WTC11 (cell line): ENCODE data around the gene GET4. TPM values are rescaled to one million over a fixed set of nuclear protein-coding genes. Genes with fewer than 3 reads are reported as not detected.
A peak's percentile ranks its signal among the peaks of the same experiment; 100 is the strongest.

Experiments
- ETV6 ChIP-seq: sonication (generic); formaldehyde crosslinking; IDR thresholded peaks from 2 replicates; pipeline ENCODE4 v1.8.1; 2022; ENCODE audit warnings: mild to moderate bottlenecking, missing genetic modification reagents
- SP1 ChIP-seq: sonication (generic); formaldehyde crosslinking; conservative IDR thresholded peaks from 2 replicates; pipeline ENCODE4 v1.8.1; 2022; ENCODE audit warnings: missing genetic modification reagents
- ZNF121 ChIP-seq: sonication (generic); formaldehyde crosslinking; IDR thresholded peaks from 2 replicates; pipeline ENCODE4 v1.8.0; 2023; ENCODE audit warnings: missing genetic modification reagents
- total RNA-seq: library from RNA; stranded (reverse); gene quantifications from 3 replicates; pipeline ENCODE4 v1.2.3, GENCODE V29; 2021
- TF ChIP-seq, protein P1 (sequence below): sonication (generic); formaldehyde crosslinking; IDR thresholded peaks from 2 replicates; pipeline ENCODE4 v1.8.0; 2022; ENCODE audit warnings: mild to moderate bottlenecking, missing genetic modification reagents
- TF ChIP-seq, protein P2 (sequence below): sonication (generic); formaldehyde crosslinking; IDR thresholded peaks from 2 replicates; pipeline ENCODE4 v1.8.0; 2022; ENCODE audit warnings: missing genetic modification reagents
- TF ChIP-seq, protein P3 (sequence below): sonication (generic); formaldehyde crosslinking; IDR thresholded peaks from 2 replicates; pipeline ENCODE4 v1.8.1; 2023; ENCODE audit warnings: mild to moderate bottlenecking, missing genetic modification reagents

GET4 gene
- total RNA-seq, 1 experiment from 2014 or later, result 73.0 TPM

DNA sequence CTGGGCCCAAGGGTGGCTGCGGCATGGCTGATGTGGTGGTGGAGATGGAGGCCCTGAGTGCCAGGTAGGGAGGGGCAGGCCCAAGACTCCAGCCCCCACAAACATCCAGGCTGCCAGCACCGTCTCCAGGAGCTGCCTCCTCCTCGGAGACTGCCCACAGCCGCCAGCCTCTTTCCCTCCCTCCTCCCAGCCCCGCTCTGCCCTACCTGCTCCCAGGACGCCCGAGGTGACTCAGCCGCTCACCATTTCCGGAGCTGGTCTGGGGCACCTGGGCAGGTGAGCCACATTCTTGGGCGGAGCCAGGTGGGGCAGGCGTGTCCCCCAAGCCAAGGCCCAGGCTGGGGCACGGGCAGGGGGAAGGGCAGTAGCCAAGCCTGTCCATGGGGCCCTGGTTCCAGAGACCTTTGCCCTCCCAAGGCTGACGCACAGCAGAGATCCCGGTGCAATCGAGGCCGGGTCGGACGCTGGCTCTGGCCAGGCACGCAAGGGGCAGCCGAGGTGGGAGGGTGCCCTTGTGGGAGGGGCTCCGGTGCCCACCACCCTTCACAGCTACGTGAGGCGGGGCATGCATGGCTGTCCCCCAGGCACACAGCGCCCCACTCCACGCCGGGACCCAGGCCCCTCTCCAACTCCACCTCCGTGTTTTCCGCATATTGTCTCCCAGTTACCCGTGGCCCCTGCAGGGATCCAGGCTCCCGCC, 69.4 kb downstream of the GET4 start (continued):
- TF ChIP-seq, protein P1, sequence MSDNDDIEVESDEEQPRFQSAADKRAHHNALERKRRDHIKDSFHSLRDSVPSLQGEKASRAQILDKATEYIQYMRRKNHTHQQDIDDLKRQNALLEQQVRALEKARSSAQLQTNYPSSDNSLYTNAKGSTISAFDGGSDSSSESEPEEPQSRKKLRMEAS, result peak; percentile 59; the same call in 1 of the 2 replicates
- TF ChIP-seq ETV6, result peak; percentile 70; the same call in 1 of the 2 replicates
- TF ChIP-seq, protein P2, sequence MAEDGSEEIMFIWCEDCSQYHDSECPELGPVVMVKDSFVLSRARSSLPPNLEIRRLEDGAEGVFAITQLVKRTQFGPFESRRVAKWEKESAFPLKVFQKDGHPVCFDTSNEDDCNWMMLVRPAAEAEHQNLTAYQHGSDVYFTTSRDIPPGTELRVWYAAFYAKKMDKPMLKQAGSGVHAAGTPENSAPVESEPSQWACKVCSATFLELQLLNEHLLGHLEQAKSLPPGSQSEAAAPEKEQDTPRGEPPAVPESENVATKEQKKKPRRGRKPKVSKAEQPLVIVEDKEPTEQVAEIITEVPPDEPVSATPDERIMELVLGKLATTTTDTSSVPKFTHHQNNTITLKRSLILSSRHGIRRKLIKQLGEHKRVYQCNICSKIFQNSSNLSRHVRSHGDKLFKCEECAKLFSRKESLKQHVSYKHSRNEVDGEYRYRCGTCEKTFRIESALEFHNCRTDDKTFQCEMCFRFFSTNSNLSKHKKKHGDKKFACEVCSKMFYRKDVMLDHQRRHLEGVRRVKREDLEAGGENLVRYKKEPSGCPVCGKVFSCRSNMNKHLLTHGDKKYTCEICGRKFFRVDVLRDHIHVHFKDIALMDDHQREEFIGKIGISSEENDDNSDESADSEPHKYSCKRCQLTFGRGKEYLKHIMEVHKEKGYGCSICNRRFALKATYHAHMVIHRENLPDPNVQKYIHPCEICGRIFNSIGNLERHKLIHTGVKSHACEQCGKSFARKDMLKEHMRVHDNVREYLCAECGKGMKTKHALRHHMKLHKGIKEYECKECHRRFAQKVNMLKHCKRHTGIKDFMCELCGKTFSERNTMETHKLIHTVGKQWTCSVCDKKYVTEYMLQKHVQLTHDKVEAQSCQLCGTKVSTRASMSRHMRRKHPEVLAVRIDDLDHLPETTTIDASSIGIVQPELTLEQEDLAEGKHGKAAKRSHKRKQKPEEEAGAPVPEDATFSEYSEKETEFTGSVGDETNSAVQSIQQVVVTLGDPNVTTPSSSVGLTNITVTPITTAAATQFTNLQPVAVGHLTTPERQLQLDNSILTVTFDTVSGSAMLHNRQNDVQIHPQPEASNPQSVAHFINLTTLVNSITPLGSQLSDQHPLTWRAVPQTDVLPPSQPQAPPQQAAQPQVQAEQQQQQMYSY (CRISPR knock-in tag), result peak; percentile 95
- peak; percentile 64 for TF ChIP-seq ZNF121
- TF ChIP-seq SP1 (CRISPR knock-in tag), result peak; percentile 68; the same call in 1 of the 2 replicates
- TF ChIP-seq, protein P3, sequence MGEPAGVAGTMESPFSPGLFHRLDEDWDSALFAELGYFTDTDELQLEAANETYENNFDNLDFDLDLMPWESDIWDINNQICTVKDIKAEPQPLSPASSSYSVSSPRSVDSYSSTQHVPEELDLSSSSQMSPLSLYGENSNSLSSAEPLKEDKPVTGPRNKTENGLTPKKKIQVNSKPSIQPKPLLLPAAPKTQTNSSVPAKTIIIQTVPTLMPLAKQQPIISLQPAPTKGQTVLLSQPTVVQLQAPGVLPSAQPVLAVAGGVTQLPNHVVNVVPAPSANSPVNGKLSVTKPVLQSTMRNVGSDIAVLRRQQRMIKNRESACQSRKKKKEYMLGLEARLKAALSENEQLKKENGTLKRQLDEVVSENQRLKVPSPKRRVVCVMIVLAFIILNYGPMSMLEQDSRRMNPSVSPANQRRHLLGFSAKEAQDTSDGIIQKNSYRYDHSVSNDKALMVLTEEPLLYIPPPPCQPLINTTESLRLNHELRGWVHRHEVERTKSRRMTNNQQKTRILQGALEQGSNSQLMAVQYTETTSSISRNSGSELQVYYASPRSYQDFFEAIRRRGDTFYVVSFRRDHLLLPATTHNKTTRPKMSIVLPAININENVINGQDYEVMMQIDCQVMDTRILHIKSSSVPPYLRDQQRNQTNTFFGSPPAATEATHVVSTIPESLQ (CRISPR knock-in tag), result no peak

Other genes starting within 250 kb of the GET4 start
- 55.5 to 62.2 TPM (median 56.0 TPM) in 3 replicates for gene DNAAF5, start 149.9 kb upstream of the GET4 start, total RNA-seq
- gene PRKAR1B, start 149.3 kb upstream of the GET4 start, total RNA-seq, result 40.8 to 44.1 TPM (median 43.6 TPM) in 3 replicates
- 149 to 158 TPM (median 156 TPM) in 3 replicates for gene SUN1, start 44.1 kb upstream of the GET4 start, total RNA-seq
- 4.3 to 7.2 TPM (median 4.5 TPM) in 3 replicates for gene ADAP1, start 78.1 kb downstream of the GET4 start, total RNA-seq
- gene COX19, start 99.0 kb downstream of the GET4 start, total RNA-seq, result 10.2 to 13.2 TPM (median 10.4 TPM) in 3 replicates
- gene CYP2W1, start 106.6 kb downstream of the GET4 start, total RNA-seq, result 0.48 TPM in 1 of 3 replicates, not detected in the others
- 0.87 to 1.1 TPM (median 0.92 TPM) in 3 replicates for gene GPR146, start 168.0 kb downstream of the GET4 start, total RNA-seq
- gene GPER1, start 211.6 kb downstream of the GET4 start, total RNA-seq, result 0.28 to 0.87 TPM (median 0.41 TPM) in 3 replicates